T-helper 17 cell (primary cell): ENCODE data around the gene NRG2. TPM values are rescaled to one million over a fixed set of nuclear protein-coding genes. Genes with fewer than 3 reads are reported as not detected.

Experiments used
- total RNA-seq, 4 donors: library from RNA in 2 of 4; stranded (reverse) in 2 of 4; gene quantifications; one replicate each; pipeline ENCODE4 v1.2.3 and lab custom pipeline; 2022 to 2026

NRG2 gene
- total RNA-seq, 2 donors from 2014 or later: 0.08 TPM; not detected in 1

Other genes starting within 250 kb of the NRG2 start
- gene PSD2, start 247.5 kb downstream of the NRG2 start, total RNA-seq: under 1 TPM in 1 of 2 donors, not detected in 1; 0.07 TPM
- 10 to 100 TPM in 1 of 2 donors, 1 to 10 TPM in 1; 9.0 to 10.3 TPM for gene PURA, start 70.8 kb upstream of the NRG2 start, total RNA-seq
- 1 to 10 TPM; 3.2 to 3.7 TPM for gene IGIP, start 82.6 kb upstream of the NRG2 start, total RNA-seq
- 1 to 10 TPM; 7.8 to 8.8 TPM for gene CYSTM1, start 131.9 kb upstream of the NRG2 start, total RNA-seq